ENCODE results near the gene ZFYVE19. TPM values are rescaled to one million over a fixed set of nuclear protein-coding genes. Genes with fewer than 3 reads are reported as not detected.

ZFYVE19 gene
- total and polyA plus RNA-seq, 2 of the 13 experiments (the other 11 are each of a cell fraction or from before 2014, with no cell fraction given) = 23.3 to 44.0 TPM

GRCh38 chr15:40807888-40808461 lies 1.1 kb downstream of the ZFYVE19 start (continued):
- TF ChIP-seq HNF4A (CRISPR knock-in tag; IDR thresholded peaks at IDR 0.05) (0 out of 2 replicates have a peak, but pooled peaks have one; percentile 0), HES4 (CRISPR knock-in tag; IDR thresholded peaks at IDR 0.05; ENCODE audit: borderline replicate concordance) (no peak), FOXP1 (IDR thresholded peaks at IDR 0.05) (no peak), FOXP1 (CRISPR knock-in tag; IDR thresholded peaks at IDR 0.05) (no peak), ZNF629 (CRISPR knock-in tag; conservative IDR thresholded peaks at IDR 0.05) (peak; percentile 95), ZNF205 (CRISPR knock-in tag; IDR thresholded peaks at IDR 0.05) (no peak), ZNF776 (CRISPR knock-in tag; IDR thresholded peaks at IDR 0.05) (peak; percentile 13; the same call in 1 of the 2 replicates), ZNF503 (CRISPR knock-in tag; IDR thresholded peaks at IDR 0.05) (no peak), PLSCR1 (CRISPR knock-in tag; IDR thresholded peaks at IDR 0.05; ENCODE audit: borderline replicate concordance) (no peak), ZNF510 (CRISPR knock-in tag; IDR thresholded peaks at IDR 0.05; ENCODE audit: low read depth) (no peak), ZFP36 (IDR thresholded peaks at IDR 0.05; ENCODE audit: borderline replicate concordance, low read depth, low read length, partially characterized antibody) (no peak), ATF7 (IDR thresholded peaks at IDR 0.05) (no peak), ATF7 (CRISPR knock-in tag; IDR thresholded peaks at IDR 0.05) (no peak), ZNF607 (CRISPR knock-in tag; IDR thresholded peaks at IDR 0.05; ENCODE audit: borderline replicate concordance) (peak; percentile 38; the same call in 1 of the 2 replicates), PLRG1 (conservative IDR thresholded peaks at IDR 0.05) (no peak), SYNCRIP (IDR thresholded peaks at IDR 0.05; ENCODE audit: insufficient read depth, low read depth, low read length) (no peak), KDM4B (CRISPR knock-in tag; IDR thresholded peaks at IDR 0.05) (no peak), GATAD2A (CRISPR knock-in tag; IDR thresholded peaks at IDR 0.05) (no peak), MXI1 (IDR thresholded peaks at IDR 0.05; ENCODE audit: borderline replicate concordance, low read depth, low read length) (no peak), ZZZ3 (CRISPR knock-in tag; IDR thresholded peaks at IDR 0.05; ENCODE audit: borderline replicate concordance) (no peak), CENPX (CRISPR knock-in tag; IDR thresholded peaks at IDR 0.05) (no peak), KDM1A (CRISPR knock-in tag; IDR thresholded peaks at IDR 0.05) (peak; percentile 36; the same call in 1 of the 2 replicates), ZFP37 (CRISPR knock-in tag; IDR thresholded peaks at IDR 0.05; ENCODE audit: borderline replicate concordance) (0 out of 2 replicates have a peak, but pooled peaks have one; percentile 2), PRPF4 (IDR thresholded peaks at IDR 0.05; ENCODE audit: low read depth, low read length, poor library complexity, severe bottlenecking) (no peak), ESRRA (CRISPR knock-in tag; IDR thresholded peaks at IDR 0.05; ENCODE audit: low read depth) (no peak), ZNF615 (CRISPR knock-in tag; IDR thresholded peaks at IDR 0.05; ENCODE audit: borderline replicate concordance) (no peak), FOSL2 (CRISPR knock-in tag; IDR thresholded peaks at IDR 0.05) (no peak), CHD4 (IDR thresholded peaks at IDR 0.05; ENCODE audit: borderline replicate concordance, low read length) (peak; percentile 82; the same call in 1 of the 2 replicates), LBX2 (CRISPR knock-in tag; IDR thresholded peaks at IDR 0.05; ENCODE audit: borderline replicate concordance) (no peak)

Data from HepG2 (cell line).